HTR-8/SVneo (cell line): Measurements from ENCODE around the gene SLC5A10.
"Not testable (repeated sequence)": the region's sequence is repeated elsewhere in the genome, so short reads cannot be mapped to it uniquely, and the experiment has no call there.

Experiments used
- DNase-seq: peaks from one replicate; pipeline ENCODE4 v3.0.0; 2011; ENCODE audit warnings: low spot score, mixed read lengths; ENCODE audit not compliant: insufficient read length
- FAIRE-seq: peaks from 2 replicates; lab custom pipeline; 2011; peaks lifted over from hg19 to GRCh38; lab: Jason Lieb, UNC

The SLC5A10 gene

GRCh38 chr17:19030771-19031449 lies 78.9 kb downstream of the SLC5A10 start:
- not testable (repeated sequence) for DNase-seq
- FAIRE-seq, result peak; percentile 69

GRCh38 chr17:19031729-19032128 lies 79.8 kb downstream of the SLC5A10 start:
- not testable (repeated sequence) for FAIRE-seq

GRCh38 chr17:19032377-19032988 lies 80.5 kb downstream of the SLC5A10 start:
- not testable (repeated sequence) for DNase-seq
- FAIRE-seq, result peak; percentile 98

More at GRCh38 chr17:19031729-19032128, 79.8 kb downstream of the SLC5A10 start:
- DNase-seq, result not testable (repeated sequence)

- not testable (repeated sequence) for FAIRE-seq, DNase-seq
Measured at GRCh38 chr17:19036186-19036585, 84.2 kb downstream of the SLC5A10 start.

GRCh38 chr17:19037547-19037946 lies 85.6 kb downstream of the SLC5A10 start:
- not testable (repeated sequence) for FAIRE-seq, DNase-seq

- not testable (repeated sequence) for DNase-seq, FAIRE-seq
Measured at GRCh38 chr17:19038007-19038406, 86.0 kb downstream of the SLC5A10 start.

- peak; percentile 28 for FAIRE-seq
- not testable (repeated sequence) for DNase-seq
Measured at GRCh38 chr17:19038730-19039129, 86.8 kb downstream of the SLC5A10 start.

- FAIRE-seq, result peak; percentile 26
- not testable (repeated sequence) for DNase-seq
Measured at GRCh38 chr17:19040350-19040749, 88.4 kb downstream of the SLC5A10 start.

- not testable (repeated sequence) for FAIRE-seq
Measured at GRCh38 chr17:19041871-19042270, 89.9 kb downstream of the SLC5A10 start.

GRCh38 chr17:19042369-19042768 lies 90.4 kb downstream of the SLC5A10 start:
- not testable (repeated sequence) for FAIRE-seq, DNase-seq

More at GRCh38 chr17:19041871-19042270, 89.9 kb downstream of the SLC5A10 start:
- DNase-seq, result not testable (repeated sequence)

- DNase-seq, FAIRE-seq: not testable (repeated sequence)
Measured at GRCh38 chr17:19043032-19043431, 91.1 kb downstream of the SLC5A10 start.

- not testable (repeated sequence) for DNase-seq
- FAIRE-seq, result peak; percentile 90
Measured at GRCh38 chr17:19044643-19045042, 92.7 kb downstream of the SLC5A10 start.

GRCh38 chr17:19046782-19047375 lies 94.9 kb downstream of the SLC5A10 start, which contains the start of gene GRAP:
TSS of gene GRAP (minus strand) at chr17:19046957. CDS start at chr17:19046926, 31 bp downstream.
- DNase-seq, result not testable (repeated sequence)
- FAIRE-seq, result peak; percentile 78

GRCh38 chr17:19047510-19047909 lies 95.5 kb downstream of the SLC5A10 start:
- DNase-seq, FAIRE-seq: not testable (repeated sequence)

GRCh38 chr17:19048826-19049225 lies 96.9 kb downstream of the SLC5A10 start:
- FAIRE-seq, DNase-seq: not testable (repeated sequence)

- not testable (repeated sequence) for DNase-seq, FAIRE-seq
Measured at GRCh38 chr17:19055447-19055846, 103.5 kb downstream of the SLC5A10 start.

- not testable (repeated sequence) for DNase-seq
Measured at GRCh38 chr17:19062009-19062717, 110.2 kb downstream of the SLC5A10 start.

GRCh38 chr17:19062718-19063325 lies 110.9 kb downstream of the SLC5A10 start:
- not testable (repeated sequence) for FAIRE-seq

More at GRCh38 chr17:19062009-19062717, 110.2 kb downstream of the SLC5A10 start:
- FAIRE-seq, result not testable (repeated sequence)

GRCh38 chr17:19063326-19063956 lies 111.5 kb downstream of the SLC5A10 start:
- not testable (repeated sequence) for FAIRE-seq, DNase-seq

More at GRCh38 chr17:19062718-19063325, 110.9 kb downstream of the SLC5A10 start:
- not testable (repeated sequence) for DNase-seq
